GM18868 (cell line): Measurements from ENCODE around the gene SLC5A12.

Experiments
- ATAC-seq: cut with Tn5 transposase; IDR thresholded peaks from one replicate; pipeline ENCODE4 v1.9.1; 2021; ENCODE audit warnings: mild to moderate bottlenecking, moderate library complexity; ENCODE audit not compliant: unreplicated experiment

Gene SLC5A12

DNA sequence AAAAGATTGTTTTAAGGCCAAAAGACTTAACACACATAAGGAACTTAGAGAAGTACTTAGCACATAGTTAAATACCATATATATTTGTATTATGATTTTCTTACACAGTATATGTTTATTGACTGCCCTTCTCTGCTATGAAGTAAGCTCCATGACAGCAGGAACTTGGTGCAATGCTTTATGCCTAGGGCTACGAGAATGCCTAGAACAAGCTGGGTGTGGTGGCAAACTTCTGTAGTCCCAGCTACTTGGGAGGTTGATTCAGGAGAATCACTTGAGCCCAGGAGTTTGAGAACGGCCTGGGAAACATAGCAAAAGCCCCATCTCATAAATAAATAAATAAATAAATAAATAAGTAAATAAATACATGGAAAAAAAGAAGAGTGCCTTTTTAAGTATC, 1.9 kb downstream of the SLC5A12 start:
- no peak for ATAC-seq

DNA sequence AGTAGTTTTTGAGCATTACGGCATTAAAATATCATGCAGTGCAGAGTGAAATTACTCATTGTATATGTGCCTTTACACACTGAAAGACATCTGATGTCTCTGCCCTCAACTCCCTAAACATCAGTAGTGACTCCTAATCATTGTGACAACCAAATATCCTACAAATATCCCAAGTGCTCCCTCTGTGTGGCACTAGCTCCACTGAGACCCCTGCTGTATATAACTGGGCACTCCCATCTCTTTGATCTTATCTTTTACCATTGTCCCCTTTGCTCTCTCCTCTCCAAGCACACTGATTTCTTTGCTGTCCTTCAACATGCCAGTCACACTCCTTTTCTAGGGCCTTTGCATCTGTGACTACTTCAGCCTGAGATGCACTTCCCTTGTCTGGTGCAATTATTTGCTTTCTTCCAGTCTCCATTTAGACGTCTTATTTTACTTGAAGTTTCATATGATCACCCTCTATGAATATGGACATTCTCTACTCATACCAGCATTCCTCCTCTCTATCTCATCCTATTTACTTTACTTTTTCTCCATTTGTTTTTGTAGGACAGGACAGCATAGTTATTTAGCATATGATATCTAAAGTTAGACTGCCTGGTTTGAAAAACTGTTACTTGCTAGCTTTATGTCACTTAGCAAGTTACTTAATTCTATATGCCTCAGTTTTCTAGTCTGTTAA, 2.4 kb downstream of the SLC5A12 start:
- ATAC-seq, result no peak

DNA sequence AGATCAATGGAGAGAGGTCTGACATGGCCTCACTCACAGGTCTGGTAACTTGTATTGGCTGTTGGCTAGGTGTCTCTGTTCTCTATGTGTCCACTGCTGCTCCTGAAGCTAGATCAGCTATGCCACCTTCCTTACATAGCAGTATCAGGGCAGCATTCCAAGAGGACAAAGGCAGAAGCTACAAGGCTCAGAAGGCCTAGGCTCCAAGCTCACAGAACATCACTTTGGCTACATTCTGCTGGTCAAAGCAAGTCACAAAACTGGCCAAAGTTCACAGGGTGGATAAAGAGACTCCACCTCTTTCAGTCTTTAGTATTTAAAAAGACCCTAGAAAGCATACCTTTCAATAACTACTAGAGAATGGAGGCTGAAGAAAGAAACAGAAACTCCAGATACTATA, 4.1 kb downstream of the SLC5A12 start:
- ATAC-seq, result no peak

DNA sequence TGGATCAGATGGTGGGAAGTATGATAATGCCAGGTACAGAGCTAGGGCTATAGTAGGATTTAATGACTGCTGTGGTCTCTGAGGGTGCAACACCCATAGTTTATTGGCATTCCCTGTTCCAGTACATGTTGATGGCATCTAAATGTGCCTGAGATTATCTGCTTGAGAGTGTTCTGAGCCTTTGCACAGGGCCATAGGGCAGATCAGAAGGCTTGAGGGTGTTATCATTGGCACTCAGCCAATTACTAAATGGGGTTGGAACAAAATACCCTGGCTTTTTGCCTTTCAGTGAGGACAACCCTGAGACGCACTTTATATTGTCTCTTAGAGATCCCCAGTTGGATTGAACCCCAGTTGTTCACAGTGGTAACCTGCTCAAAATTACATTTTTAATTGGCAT, 6.7 kb downstream of the SLC5A12 start:
- ATAC-seq, result no peak

DNA sequence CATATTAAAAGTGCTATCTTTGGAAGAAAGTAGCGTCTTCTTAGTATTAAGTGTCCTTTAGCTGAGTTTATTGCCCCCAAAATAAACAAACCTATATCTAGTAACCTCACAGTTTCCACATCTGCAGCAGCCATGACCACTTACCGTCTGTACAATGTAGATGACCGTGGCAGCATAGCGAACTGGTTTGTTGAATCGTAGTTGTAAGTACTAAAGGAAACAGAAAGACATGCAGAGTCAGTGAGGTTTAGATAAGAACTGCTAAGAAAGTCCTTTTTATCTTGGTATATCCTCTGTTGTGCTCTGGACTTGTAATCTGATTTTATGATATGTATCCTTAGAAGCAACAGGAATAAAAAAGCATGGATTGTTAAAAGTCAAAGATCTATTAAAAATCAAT, 9.4 kb downstream of the SLC5A12 start:
- ATAC-seq, result no peak

DNA sequence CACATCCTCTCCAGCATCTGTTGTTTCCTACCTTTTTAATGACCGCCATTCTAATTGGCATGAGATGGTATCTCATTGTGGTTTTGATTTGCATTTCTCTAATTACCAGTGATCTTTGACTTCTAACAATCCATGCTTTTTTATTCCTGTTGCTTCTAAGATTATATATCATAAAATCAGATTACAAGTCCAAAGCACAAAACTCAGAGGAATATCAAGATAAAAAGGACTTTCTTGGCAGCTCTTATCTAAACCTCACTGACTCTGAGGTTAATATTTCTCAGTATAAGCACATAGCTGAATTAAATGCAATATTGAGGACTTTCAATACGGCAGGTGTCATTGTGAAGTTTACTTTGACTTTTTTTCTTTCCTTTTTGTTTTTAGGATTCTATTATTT, 11.4 kb downstream of the SLC5A12 start:
- ATAC-seq, result no peak

GRCh38 chr11:26708736-26709456, 13.0 kb downstream of the SLC5A12 start:
- ATAC-seq, result no peak

- ATAC-seq, result no peak
Observed at GRCh38 chr11:26706181-26706580, 15.7 kb downstream of the SLC5A12 start.

GRCh38 chr11:26704249-26704648, 17.6 kb downstream of the SLC5A12 start:
- no peak for ATAC-seq

DNA sequence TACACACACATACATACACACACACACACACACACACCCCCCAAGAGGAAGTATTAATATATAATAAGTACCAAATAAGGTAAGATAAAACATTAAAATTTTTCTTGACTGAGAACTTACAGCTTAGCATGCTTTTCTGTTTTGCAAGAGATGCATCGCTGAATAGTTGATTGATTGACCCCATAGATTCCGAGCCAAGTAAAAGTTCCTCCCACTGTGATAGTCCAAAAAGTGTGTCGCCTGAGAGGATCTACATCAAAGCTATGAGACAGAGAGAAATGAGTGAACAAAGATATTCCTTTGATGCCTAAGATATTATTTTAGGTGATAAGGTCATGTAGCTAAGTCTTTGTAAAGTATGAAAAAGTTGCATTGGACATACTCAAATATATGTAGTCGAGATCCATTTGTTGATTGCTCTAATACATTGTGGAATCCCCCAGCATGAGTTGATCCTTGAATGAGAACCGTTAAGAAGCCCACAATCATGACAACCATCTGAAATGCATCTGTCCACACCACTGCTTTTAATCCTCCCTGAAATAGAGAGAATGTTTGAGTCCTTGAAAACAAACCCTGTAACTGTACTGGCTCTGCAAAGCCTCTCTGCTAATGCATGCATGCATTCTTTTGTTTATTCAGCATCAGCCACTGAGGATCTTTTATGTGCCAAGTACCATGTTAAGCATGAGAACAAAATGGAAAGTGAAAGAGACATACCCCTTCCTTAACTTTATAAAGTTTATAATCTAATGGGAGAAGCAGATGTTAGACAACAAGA, 18.3 kb downstream of the SLC5A12 start:
- ATAC-seq, result no peak

DNA sequence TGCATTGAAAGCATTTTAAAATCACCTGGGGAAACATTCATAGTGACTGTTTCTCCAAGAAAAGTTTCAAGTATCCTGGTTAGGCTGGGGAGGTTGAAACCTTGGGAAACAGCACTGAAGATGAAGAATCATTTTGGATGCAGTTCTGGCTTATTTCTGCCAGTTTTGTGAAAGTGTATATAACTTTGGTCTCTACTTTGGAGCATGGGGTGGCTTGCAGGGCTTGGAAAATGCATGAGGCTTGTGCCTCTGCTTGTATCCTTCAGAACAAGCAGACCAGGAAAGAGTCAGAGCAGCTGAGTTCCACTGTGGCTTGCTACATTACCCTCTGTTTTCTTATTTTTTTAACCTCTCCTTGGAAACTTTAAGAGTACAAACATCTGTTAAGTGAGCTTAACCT, 19.5 kb downstream of the SLC5A12 start:
- ATAC-seq, result no peak

DNA sequence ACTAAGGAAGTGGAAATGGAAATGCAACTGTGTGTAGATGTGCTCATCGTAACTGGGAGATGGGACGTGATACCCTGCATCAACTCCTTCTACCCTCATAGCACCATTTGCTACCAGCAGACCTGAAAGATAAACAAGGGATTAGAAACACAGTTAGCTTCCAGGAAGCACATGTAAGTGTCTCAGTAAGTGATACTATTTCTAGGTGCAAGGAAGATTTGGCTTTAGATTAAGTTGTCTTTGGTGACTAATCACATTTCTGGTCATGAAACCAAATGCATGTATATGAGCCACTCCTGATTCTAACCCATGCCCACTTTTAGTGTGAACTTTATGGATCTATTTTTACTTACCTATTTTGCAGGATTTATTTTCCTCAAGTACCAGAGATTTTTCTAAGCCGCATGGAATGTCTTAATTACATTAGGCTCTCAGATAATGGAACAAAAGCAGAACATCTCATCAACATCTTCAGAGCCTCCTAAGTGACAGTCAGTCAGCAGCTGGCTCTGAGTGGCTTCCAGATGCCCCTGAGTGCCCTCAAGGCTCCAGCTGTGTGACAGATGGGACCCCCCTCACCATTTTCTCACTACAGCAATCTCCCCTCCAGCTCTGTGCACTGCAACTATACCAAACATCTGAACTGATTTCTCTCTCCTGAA, 21.2 kb downstream of the SLC5A12 start:
- no peak for ATAC-seq

DNA sequence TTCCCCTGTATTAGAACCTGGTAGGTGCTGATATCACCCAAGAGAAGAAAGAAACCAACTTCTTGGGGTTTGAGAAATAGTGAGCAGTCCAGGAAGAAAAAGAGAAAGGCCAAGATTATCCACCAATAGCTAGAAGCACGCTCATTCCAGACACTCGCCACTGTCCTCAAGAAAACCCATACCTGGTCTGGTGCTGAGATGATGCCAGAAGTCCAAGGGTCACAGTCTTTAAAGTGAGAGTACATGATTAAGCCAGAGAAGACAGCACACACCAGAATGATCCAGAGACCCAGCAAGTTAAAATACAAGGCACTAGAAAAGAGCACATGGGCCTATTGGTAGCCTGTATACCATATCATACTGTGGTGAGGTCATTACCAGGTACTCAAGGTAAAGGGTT, 23.6 kb downstream of the SLC5A12 start:
- no peak for ATAC-seq

- no peak for ATAC-seq
Observed at GRCh38 chr11:26696330-26696729, 25.5 kb downstream of the SLC5A12 start.

DNA sequence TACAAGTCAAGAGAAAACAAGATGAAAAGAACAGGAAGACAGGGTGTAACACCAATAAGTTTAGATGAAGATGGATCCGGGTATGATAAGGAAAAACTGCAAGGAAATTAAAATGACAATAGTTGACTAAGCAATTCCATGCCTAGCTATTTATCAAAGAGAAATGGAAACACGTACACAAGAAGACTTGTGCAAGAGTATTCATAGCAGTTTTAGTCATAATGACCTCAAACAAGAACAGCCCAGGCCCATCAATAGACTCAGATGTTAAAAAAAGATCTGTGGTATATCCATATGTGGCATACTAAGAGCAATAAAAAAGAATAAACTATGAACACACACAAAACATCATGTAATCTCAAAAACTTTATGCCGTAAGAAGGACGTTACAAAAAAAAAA, 33.2 kb downstream of the SLC5A12 start:
- ATAC-seq, result no peak

GRCh38 chr11:26687351-26687750, 34.5 kb downstream of the SLC5A12 start:
- no peak for ATAC-seq

GRCh38 chr11:26677566-26677965, 44.3 kb downstream of the SLC5A12 start:
- no peak for ATAC-seq

GRCh38 chr11:26676641-26677040, 45.2 kb downstream of the SLC5A12 start:
- ATAC-seq, result no peak

GRCh38 chr11:26675233-26675928, 46.5 kb downstream of the SLC5A12 start:
- ATAC-seq, result peak; percentile 53

- ATAC-seq, result no peak
Observed at GRCh38 chr11:26665946-26666345, 55.9 kb downstream of the SLC5A12 start.

GRCh38 chr11:26665036-26665435, 56.8 kb downstream of the SLC5A12 start:
- no peak for ATAC-seq
